Thoracic aorta (tissue), 2 donors: ENCODE data around the gene ZNF714. TPM values are rescaled to one million over a fixed set of nuclear protein-coding genes. Genes with fewer than 3 reads are reported as not detected.

Experiments used
- ATAC-seq: fragments of 150-250 bp; one replicate; pipeline ENCODE4 v1.8.0; 2017; ENCODE audit warnings: low read depth; ENCODE audit not compliant: insufficient number of reproducible peaks, low FRiP score
- DNase-seq: peaks from one replicate; pipeline ENCODE4 v3.0.0-alpha.2; 2020; ENCODE audit warnings: low spot score
- H3K27ac ChIP-seq, 2 donors: fragments of 200-600 bp; sonication (generic); 1 replicate in 1 of 2; 2 replicates in 1 of 2; pipeline ENCODE4 v1.5.1; 2016; ENCODE audit warnings: mild to moderate bottlenecking in 2 of 2, moderate library complexity in 2 of 2
- H3K27me3 ChIP-seq: fragments of 200-600 bp; sonication (generic); replicated peaks from 2 replicates; pipeline ENCODE4 v1.6.0; 2016; ENCODE audit warnings: mild to moderate bottlenecking; ENCODE audit not compliant: insufficient read depth
- H3K36me3 ChIP-seq: fragments of 200-600 bp; sonication (generic); one replicate; pipeline ENCODE4 v1.5.1; 2016
- H3K4me1 ChIP-seq, 2 donors: fragments of 200-600 bp; sonication (generic); 1 replicate in 1 of 2; 2 replicates in 1 of 2; pipeline versions ENCODE4 v1.5.1 to v1.6.0; 2016; ENCODE audit warnings: low read depth in 2 of 2, mild to moderate bottlenecking in 1 of 2; ENCODE audit not compliant: control insufficient read depth in 1 of 2
- H3K4me3 ChIP-seq: fragments of 200-600 bp; sonication (generic); 2 replicates; pipeline ENCODE4 v1.5.1; 2016; ENCODE audit warnings: mild to moderate bottlenecking
- H3K9me3 ChIP-seq: fragments of 200-600 bp; sonication (generic); 2 replicates; pipeline ENCODE4 v1.5.1; 2016
- total RNA-seq, 2 donors: library from RNA; depleted of rRNA; stranded (reverse); fragments of >200 nt; gene quantifications; one replicate each; pipeline versions ENCODE4 v1.1.0 to v1.2.3, GENCODE V29; 2016
- TF ChIP-seq, protein P1 (sequence below): fragments of 200-600 bp; sonication (generic); IDR thresholded peaks from one replicate; pipeline ENCODE4 v1.5.1; 2019; ENCODE audit warnings: antibody characterized with exemption

ZNF714 gene
- total RNA-seq, 2 donors from 2014 or later: 2.6 to 15.2 TPM

DNA sequence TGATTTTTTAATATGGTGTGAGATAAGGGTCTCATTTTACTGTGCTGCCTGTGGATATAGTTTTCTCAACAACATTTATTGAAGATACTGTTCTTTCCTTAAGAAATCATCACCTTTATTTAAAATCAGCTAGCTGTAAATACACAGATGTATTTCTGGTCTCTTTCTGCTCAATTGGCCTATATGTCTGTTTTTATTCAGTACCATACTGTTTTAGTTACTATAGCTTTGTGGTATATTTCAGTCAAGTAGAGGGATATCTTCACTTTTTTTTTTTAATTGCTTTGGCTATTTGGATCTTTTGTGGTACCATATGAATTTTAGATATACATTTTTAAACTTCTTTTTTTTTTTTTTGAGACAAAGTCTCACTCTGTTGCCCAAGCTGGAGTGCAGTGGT is 16.7 kb upstream of the ZNF714 start:
- Histone ChIP-seq H3K27ac (no peak overlapping the region), H3K9me3 (peaks cover 5% of the 10 kb centered on the region), H3K27me3 (no peaks in the 10 kb centered on the region), H3K4me1 (no peaks in the 10 kb centered on the region), H3K4me3 (no peak overlapping the region), H3K36me3 (peaks cover 5% of the 10 kb centered on the region)
- TF ChIP-seq, protein P1, sequence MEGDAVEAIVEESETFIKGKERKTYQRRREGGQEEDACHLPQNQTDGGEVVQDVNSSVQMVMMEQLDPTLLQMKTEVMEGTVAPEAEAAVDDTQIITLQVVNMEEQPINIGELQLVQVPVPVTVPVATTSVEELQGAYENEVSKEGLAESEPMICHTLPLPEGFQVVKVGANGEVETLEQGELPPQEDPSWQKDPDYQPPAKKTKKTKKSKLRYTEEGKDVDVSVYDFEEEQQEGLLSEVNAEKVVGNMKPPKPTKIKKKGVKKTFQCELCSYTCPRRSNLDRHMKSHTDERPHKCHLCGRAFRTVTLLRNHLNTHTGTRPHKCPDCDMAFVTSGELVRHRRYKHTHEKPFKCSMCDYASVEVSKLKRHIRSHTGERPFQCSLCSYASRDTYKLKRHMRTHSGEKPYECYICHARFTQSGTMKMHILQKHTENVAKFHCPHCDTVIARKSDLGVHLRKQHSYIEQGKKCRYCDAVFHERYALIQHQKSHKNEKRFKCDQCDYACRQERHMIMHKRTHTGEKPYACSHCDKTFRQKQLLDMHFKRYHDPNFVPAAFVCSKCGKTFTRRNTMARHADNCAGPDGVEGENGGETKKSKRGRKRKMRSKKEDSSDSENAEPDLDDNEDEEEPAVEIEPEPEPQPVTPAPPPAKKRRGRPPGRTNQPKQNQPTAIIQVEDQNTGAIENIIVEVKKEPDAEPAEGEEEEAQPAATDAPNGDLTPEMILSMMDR: no peak
- ATAC-seq (no peak), DNase-seq (no peak)

DNA sequence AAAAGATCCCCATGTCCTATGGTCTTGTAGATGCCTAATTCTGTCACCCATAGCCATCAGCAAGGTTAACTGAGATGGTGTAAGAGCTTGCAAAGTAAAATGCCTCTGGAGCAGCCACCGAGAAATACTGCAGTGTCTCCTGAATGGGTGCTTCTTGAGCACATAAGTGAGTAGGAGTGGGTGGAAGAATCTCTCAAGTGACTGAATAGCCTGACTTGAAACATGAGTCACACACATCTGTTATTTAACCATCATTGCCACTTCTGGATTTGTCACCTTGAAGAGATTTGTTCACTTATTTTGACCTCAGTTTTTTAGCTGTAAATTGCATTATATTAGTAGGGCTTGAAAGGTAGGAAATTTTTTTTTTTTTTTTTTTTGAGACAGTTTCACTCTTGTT is 2.3 kb downstream of the ZNF714 start:
- H3K36me3 ChIP-seq: no peaks in the 10 kb centered on the region
- no peak overlapping the region for H3K4me3 ChIP-seq
- DNase-seq (no peak), ATAC-seq (no peak)
- H3K9me3 ChIP-seq: no peaks in the 10 kb centered on the region
- H3K27ac ChIP-seq: no peak overlapping the region
- H3K4me1 ChIP-seq: peaks cover 0 to 6% of the 10 kb centered on the region in 2 donors
- H3K27me3 ChIP-seq: no peaks in the 10 kb centered on the region
- TF ChIP-seq, protein P1: no peak

DNA sequence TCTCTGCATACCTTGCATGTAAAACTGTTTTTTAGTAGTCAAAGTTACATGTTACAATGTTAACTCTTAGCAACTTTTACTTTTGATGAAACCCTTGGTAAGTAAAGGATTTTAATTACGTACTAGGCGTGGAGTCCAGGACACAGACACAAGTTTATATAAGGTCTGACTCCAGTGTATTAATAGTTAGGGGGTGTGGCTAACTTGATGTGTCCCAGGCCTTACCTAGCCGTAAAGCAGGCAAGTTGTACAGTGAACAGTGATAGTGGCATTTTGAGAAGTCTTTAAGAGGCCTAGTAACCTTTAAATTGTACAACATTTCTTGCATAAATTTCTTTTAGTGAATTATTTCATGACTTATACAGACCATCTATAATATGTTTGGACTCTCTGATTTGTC is 5.9 kb downstream of the ZNF714 start:
- H3K27me3 ChIP-seq: no peaks in the 10 kb centered on the region
- H3K27ac ChIP-seq: no peak overlapping the region
- H3K4me3 ChIP-seq: no peak overlapping the region
- no peaks in the 10 kb centered on the region for H3K36me3 ChIP-seq
- H3K9me3 ChIP-seq: no peaks in the 10 kb centered on the region
- peaks cover 0 to 3% of the 10 kb centered on the region in 2 donors for H3K4me1 ChIP-seq
- no peak for DNase-seq
- no peak for ATAC-seq
- TF ChIP-seq, protein P1: no peak

DNA sequence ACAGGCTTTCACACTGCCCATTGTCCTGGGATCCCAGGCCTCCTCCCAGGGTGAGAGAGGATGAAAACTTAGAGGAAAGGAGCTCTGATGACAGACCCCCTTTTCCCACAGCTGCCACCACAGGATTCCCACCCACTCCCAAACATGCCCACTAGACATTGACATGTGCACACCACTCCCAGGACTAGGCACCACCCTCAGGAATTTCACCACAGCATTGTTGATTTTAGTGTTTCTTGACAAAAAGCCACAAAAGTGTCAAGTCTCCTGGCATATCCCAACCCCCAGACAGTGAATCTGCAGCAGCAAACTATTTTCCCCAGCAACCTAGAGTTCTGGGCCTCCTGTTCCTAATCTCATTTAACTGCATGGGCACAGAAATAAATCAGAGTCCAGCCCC is 10.1 kb downstream of the ZNF714 start:
- no peaks in the 10 kb centered on the region for H3K27me3 ChIP-seq
- no peaks in the 10 kb centered on the region for H3K9me3 ChIP-seq
- ATAC-seq (no peak), DNase-seq (no peak)
- no peak overlapping the region for H3K27ac ChIP-seq
- H3K36me3 ChIP-seq: no peaks in the 10 kb centered on the region
- TF ChIP-seq, protein P1: no peak
- no peaks in the 10 kb centered on the region for H3K4me1 ChIP-seq
- H3K4me3 ChIP-seq: no peak overlapping the region

DNA sequence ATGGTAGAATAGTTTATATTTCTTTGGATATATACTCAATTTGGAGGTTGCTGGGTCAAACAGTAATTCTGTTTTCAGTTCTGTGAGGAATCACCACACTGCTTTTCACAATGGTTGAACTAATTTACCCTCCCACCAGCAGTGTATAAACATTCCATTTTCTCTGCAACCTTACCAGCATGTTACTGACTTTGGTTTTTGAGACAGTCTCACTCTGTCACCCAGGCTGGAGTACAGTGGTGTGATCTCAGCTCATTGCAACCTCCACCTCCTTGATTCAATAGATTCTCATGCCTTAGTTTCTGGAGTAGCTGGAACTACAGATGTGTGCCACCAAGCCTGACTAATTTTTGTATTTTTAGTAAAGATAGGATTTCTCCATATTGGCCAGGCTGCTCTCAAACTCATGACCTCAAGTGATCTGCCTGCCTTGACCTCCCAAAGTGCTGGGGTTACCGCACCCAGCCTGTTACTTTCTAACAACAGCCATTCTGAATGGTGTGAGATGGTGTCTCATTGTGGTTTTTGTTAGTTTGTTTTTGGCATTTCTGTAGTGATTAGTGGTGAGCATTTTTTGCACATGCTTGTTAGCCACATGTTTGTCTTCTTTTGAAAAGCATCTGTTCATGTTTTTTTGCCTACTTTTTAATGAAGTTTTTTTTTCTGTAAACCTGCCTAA is 12.5 kb downstream of the ZNF714 start:
- Histone ChIP-seq H3K9me3 (no peaks in the 10 kb centered on the region), H3K4me3 (no peak overlapping the region), H3K36me3 (no peaks in the 10 kb centered on the region), H3K4me1 (no peaks in the 10 kb centered on the region), H3K27me3 (no peaks in the 10 kb centered on the region), H3K27ac (no peak overlapping the region)
- TF ChIP-seq, protein P1: no peak
- no peak for ATAC-seq
- DNase-seq: no peak
